GM18499 (cell line): Measurements from ENCODE around the gene SF1.
A peak's percentile ranks its signal among the peaks of the same experiment; 100 is the strongest.
"Not testable (repeated sequence)": the region's sequence is repeated elsewhere in the genome, so short reads cannot be mapped to it uniquely, and the experiment has no call there.

ENCODE experiments used
- ATAC-seq: cut with Tn5 transposase; IDR thresholded peaks from one replicate; pipeline ENCODE4 v1.9.1; 2021; ENCODE audit warnings: moderate number of reproducible peaks; ENCODE audit not compliant: insufficient read depth, unreplicated experiment

SF1 gene, protein sequence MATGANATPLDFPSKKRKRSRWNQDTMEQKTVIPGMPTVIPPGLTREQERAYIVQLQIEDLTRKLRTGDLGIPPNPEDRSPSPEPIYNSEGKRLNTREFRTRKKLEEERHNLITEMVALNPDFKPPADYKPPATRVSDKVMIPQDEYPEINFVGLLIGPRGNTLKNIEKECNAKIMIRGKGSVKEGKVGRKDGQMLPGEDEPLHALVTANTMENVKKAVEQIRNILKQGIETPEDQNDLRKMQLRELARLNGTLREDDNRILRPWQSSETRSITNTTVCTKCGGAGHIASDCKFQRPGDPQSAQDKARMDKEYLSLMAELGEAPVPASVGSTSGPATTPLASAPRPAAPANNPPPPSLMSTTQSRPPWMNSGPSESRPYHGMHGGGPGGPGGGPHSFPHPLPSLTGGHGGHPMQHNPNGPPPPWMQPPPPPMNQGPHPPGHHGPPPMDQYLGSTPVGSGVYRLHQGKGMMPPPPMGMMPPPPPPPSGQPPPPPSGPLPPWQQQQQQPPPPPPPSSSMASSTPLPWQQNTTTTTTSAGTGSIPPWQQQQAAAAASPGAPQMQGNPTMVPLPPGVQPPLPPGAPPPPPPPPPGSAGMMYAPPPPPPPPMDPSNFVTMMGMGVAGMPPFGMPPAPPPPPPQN

DNA sequence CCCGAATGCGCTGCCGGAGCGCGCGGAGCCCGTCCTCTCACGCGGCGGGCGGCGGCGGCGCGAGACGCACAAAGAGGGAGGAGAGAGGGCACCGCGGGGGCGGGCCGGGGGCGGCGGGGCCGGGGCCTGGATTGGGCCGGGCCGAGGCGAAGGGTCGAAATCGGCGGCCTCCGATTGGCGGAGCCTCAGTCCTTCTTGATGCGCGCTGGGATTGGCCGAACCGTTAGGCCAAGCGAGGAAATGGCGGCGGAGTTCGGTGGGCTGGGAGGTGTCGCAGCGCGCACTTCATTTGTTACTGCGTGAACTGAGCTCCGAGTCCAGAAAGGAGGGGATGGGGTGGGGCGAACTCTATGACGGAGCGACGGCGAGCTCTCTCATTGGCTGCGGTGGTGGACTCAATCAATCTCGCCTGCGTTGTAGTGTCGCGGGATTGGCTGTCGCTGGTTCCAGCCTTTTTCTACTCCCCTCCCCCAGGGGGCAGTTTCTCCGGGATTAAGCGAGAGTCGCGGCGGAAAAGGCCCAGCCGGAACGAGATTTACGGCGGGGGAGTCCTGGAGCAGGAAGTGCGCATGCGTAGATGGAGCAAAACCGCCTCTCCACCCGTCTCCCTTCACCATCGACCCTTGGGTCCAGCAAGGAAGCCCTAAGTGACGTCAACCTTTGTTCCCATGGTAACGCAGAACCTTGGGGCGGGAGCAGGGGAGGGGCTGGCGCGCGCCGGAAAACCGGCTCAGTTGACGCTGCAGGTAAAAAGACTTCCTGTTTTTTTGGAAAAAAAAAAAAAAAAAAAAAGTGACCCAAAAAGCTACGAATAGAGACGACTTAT is at the start of gene SF1:
Gene SF1, minus strand, starts transcription at position 70 of the 826 bp plus-strand sequence. CDS start 150 bp downstream, outside the sequence.
- peak; percentile 60 for ATAC-seq

DNA sequence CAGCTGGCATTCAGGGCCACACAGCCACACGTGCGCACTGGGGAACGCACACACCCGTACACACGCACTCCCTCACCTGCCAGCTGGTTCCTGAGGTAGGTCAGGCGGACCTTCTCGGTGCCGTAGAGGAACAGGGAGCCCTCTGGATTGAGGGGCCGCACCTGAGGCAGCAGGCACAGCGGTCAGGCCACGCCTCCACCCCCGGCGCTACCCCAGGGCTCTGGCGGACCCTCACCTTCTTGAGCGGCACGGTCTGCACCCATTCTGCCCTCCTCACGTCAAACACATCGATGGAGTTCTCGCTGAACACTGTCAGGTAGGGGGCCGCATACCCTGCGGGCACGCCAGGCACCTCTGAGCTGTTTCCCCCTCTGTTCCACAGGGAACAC is 49.1 kb upstream of the SF1 start:
- no peak for ATAC-seq

DNA sequence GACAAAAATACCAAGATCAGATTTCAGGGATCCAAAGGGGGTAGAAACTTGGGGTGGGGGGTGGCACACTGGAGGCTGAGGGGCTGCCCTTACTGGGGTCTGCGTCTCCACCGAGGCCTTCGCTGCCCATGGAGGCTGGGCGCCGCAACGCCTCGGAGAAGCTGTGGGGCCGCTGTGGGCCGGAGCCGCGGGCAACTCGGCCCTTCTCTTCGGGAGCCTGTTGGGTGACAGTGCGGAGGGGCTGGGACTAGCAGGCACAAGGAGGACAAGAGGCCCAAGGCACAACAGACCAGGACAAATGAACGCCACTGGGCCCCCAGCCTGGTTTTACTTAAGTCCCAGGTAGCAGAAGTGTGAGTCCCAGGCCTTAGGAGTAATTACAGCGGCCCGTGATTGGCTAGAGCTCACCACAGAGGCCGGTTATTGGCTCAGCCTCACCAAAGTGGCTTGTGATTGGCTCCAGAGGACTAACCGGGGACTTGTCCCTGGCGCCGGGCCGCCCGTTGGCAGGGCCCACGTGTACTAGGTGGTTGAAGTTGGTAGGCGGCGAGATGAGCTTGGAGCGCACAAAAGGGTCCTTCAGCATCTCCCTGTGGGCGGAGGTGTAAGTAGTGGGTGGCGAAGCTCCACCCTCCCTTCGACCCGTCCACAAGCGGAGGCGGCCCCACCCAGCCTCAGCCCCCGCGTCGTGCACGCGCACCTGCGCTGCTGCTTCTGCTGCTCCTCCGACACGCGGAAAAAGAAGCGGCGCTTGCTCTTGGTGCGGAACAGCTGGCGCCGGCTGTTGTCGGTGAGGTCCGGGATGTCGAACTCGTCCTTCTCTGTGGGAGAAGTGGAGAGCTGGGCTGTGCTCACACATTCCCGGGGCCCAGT is 48.5 kb upstream of the SF1 start:
- ATAC-seq: no peak

DNA sequence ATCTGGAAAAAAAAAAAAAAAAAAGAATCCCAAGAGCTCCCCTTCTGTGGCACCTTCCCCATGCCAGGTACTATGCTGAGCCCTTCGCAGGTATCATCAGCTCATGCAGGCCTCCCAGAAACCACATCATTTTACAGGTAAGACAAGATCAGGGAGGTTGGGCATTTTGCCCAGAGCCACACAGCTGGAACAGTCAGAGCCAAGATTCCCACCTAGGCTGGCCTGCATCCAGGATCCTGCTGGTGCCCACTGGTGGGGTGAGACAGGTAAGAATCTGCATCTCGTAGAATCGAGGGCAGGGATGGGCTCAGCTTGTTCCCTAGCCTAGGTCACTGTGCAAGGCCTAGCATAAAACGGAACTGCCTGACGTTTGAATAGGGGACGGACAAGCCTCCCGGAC is 47.7 kb upstream of the SF1 start:
- ATAC-seq: no peak

DNA sequence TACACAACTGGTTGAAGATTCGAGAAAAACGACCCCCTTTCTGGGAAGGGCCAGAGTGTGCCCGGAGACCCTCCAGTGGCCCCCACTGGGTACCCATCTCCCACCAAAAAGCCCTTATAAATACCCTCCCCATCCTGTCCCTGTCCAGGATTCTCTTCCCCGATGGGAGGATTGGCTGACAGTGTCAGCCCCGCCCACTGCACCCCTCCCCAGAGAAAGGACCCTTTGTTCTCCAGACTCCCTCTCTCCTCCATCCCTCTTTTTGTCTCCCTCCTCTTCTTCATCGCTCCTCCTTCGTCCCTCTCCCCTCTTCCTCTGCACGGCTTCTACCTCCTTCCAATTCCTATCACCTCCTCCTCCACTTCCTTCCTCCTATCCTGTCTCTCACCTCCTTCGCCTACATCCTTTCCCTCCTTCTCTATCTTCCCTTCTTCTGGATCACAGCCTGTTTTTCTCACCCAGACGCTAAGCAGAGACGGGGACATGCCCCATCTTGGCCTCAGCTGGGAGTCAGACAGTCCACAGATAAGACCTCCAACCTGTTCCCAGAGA is 45.3 kb upstream of the SF1 start:
- ATAC-seq: no peak

DNA sequence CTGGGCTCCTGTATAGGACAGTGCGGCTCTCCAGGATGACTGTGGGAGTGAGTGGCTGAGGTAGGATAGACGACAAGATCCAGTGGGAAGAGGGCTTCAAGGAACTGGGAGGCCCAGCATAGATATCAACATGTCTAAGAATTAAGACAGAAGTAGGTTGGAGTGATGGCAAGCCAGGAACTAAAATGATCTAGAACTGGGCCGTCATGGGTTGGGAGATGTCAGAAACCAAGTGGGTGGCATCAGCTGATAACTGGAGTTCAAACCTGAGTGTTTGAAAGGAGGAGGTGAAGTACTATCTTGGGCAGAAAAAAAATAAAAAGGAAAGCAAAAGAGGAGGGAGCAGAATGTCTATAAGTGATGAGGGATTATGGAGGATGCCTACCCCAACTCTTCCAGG is 39.1 kb upstream of the SF1 start:
- no peak for ATAC-seq

DNA sequence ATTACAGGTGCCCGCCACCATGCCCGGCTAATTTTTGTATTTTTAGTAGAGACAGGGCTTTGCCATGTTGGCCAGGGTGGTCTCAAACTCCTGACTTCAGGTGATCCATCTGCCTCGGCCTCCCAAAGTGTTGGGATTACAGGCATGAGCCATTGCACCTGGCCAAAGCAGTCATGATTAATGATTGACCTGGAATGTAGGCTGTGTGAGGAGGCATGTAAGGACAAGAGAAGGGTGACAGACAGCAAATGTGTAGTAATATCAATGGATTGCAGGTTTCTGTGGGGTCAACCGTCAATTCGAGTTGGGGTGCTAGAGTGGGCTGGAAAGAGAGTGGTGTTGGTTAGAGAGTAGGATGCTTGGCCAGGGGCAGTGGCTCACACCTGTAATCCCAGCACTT is 37.1 kb upstream of the SF1 start:
- ATAC-seq: not testable (repeated sequence)

DNA sequence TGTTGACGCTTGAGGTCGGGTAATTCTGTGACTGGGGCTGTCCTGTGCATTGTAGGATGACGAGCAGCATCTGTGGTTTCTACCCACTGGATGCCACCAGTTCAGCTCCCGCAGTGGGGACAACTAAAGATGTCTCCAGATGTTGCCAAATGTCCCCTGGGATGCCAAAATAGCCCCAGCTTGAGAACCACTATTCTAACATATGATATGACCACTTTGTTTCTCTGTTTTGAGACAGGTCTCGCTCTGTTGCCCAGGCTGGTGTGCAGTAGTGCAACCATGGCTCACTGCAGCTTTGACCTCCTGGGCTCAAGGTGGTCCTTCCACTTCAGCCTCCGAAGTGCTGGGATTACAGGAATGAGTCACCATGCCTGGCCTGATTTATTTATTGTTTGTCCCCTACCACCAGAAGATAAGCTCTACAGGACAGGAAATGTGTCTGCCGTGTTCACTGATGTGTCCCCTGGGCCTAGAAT is 36.4 kb upstream of the SF1 start:
- peak; percentile 51 for ATAC-seq

DNA sequence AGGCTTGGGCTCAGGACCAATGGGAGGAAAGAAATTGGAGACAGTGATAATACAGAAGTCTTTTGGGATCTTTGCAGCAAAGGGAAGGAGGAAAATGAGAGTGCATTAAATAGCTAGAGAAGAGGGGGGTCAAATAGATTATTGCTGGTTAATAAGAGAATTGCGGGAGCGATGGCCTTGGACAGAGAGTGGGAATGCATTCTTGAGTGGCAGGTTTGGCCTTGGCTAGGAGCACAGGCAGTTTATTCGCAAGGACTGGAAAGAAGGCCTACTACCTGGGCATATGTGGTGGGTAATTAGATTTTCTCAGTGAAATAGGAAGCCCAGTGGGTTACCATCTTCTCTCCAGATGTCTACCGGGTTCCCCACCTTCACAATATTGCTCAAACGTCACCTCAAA is 35.5 kb upstream of the SF1 start:
- no peak for ATAC-seq

DNA sequence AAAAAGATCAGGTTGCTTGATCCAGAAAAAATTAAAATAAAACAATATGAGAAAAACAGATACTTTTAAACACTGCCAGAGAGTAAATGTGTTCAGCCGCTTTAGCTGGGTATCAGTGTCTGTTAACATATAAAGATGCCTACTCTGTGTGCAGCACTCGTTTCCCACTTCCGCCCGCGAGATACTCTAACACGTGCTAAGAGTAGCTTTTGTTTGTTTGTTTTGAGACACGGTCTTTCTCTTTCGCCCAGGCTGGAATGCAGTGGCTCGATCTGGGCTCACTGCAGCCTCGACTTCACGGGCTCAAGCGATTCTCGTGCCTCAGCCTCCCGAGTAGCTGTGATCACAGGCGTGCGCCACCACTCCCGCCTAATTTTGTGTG is 32.5 kb upstream of the SF1 start:
- ATAC-seq: no peak

DNA sequence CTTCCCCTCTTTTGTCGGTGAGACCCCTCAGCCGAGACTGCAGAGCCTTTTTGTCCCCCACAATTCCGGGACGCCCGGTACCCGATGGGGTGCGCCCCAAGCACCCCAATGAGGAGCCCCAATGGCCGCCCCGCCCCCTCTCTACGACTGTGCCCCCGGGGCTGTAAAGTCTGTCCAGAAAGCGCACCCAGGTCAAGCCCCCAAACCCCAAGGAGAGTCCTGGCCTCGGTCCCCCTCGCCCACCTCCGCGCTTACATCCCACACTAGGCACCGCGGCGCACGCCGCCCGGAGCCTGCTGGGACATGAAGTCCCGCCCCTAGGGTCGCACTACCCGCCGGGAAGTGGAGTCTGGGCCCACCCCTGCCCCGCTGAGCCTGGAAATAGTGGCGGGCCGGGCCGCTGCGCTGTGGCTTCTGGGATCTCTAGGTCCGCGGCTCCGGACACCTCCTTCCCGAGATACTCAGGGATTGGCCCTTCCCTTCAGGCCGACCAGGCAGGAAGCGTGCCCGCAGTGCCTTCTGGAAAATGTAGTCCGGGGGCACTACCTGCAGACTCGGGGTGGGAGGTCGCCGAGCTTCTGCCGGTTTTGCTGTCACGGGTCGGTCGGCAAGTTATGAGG is 32.0 kb upstream of the SF1 start, which contains the start of gene MEN1:
Gene MEN1, minus strand, starts transcription at position 281 of the 620 bp plus-strand sequence. CDS start 442 bp downstream, outside the sequence.
- ATAC-seq: no peak

DNA sequence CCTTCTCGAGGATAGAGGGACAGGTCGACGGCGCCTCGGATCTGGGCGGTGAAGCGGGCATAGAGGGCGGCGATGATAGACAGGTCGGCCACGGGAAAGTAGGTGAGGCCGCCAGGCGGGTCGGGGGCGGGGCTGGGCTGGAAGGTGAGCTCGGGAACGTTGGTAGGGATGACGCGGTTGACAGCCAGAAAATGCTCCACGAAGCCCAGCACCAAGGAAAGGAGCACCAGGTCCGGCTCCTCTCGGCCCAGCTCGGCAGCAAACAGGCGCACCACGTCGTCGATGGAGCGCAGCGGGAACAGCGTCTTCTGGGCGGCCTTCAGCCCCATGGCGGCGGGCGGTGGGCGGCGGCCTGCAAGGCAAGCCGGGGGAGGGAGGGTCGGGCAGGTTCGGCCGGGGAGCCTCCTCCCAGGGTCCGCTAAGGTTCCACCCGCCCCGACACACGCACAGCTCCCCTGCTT is 31.5 kb upstream of the SF1 start:
- ATAC-seq: no peak

DNA sequence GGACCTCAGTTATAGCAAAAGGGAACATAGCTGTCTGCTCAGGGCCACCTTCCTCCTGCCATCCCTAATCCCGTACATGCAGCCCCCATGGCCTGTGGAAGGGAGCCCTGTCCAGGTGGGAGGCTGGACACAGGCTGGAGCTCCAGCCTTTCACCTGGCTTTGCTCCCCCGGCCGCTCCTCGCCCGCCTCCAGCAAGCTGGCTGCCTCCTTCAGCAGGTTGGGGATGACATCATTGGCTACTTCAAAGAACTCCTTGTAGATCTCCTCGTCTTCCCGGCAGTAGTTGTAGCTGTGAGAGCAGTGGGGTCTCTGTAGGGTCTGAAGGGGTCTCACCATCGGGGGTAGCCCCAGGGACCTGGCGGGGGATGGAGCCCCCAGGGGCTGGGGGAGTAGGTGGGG is 27.1 kb upstream of the SF1 start:
- no peak for ATAC-seq

DNA sequence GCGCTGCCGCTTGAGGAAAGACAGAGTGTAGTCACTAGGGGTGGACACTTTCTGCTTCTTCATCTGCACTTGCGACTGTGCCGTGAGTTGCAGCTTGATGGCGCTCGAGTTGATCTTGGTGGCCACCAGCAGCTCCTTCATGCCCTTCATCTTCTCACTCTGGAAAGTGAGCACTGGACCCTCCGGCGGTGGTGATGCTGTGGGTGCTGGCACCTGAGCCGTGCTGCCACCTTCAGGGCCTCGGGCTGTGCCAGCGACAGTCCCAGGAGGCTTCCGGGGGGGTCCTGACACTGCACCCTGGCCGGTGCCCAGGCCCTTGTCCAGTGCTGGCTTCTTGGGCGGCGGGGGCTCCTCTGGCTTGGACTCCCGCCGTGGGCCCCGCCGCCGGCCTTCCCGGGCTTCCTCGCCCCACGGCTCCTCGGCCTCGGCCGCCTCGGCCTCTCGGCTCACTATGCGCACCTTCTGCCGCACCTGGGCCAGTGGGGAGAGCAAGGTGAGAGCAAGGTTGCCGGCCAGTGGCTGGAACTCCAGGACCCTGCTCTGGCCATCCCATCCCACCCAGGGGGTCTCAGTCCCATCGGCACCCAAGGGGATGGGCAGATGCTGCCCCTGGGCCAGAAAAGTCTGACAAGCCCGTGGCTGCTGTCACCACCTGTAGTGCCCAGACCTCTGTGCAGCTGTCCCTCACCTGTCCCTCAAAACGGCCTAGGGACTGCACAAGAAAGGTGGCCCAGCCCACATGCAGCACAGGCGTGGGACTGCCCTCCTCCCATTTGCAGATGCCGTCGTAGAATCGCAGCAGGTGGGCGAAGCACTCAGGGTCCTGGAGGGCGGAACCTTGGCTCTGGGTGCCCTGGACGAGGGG is 26.2 kb upstream of the SF1 start:
- ATAC-seq: no peak

DNA sequence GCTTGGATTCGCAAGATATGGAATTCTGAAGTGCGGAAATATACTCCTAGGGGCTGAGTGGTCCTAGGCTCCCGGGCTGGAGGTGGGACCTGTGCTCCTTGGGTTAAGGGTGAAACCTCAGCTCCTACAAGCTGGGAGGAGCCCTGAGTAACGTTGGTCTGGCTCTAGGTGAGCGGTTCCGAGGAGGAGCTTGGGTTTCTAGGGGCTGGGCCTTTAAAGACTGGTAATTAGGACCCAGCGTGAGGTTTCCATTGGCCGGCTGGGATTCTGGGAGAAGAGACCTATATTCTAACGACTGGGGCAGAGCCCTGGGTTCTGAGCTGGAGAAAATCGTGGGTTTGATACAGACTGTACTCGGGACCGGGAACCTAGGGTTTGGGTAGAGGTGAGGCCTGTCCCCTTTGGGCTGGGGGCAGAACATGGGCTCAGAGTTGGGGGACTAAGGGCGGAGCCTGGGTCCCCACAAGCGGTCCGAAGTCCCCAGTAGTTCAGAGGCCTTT is 25.6 kb upstream of the SF1 start:
- no peak for ATAC-seq

DNA sequence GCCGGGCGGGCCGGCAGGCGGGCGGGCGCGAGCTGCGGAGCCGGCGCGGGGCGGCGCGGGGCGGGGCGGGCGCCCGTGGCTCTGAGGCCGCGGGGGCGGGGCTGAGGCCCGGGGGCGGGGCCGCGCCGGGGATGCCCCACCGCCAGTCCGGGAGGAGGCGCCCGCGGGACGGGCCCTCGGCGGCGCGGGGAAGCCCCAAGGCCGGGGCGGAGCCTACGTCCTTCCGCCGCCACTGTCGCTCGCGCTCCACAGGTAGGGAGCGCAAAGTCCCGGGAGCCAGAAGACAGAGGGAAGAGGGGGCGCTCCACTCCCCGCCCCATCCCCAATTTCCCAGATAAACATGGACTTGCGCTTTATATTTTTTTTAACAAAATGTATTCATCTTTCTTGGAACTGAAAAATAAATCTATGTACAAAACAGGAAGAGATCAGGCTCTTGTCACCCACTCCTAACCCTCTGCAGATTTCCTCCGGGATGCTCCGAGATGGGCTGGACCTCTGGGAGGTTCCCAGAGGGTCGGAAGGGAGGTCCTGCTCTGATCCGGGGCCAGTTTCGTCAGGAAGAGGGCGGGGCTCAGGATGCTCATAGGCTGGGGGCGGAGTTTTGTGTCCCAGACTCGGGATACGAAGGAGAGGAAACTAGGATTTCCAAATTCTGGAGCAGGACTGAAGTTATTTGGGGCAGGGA is 25.0 kb upstream of the SF1 start, which contains the start of gene MAP4K2:
Gene MAP4K2, minus strand, starts transcription at position 57 of the 688 bp plus-strand sequence. CDS start 65 bp downstream, outside the sequence.
- ATAC-seq: no peak
